ENCODE data around the gene XIAP. TPM values are rescaled to one million over a fixed set of nuclear protein-coding genes. Genes with fewer than 3 reads are reported as not detected.
A peak's percentile ranks its signal among the peaks of the same experiment; 100 is the strongest.
"Not testable (repeated sequence)": the region's sequence is repeated elsewhere in the genome, so short reads cannot be mapped to it uniquely, and the experiment has no call there.

The XIAP gene
- 36.0 and 37.2 TPM in 2 replicates for total RNA-seq

DNA sequence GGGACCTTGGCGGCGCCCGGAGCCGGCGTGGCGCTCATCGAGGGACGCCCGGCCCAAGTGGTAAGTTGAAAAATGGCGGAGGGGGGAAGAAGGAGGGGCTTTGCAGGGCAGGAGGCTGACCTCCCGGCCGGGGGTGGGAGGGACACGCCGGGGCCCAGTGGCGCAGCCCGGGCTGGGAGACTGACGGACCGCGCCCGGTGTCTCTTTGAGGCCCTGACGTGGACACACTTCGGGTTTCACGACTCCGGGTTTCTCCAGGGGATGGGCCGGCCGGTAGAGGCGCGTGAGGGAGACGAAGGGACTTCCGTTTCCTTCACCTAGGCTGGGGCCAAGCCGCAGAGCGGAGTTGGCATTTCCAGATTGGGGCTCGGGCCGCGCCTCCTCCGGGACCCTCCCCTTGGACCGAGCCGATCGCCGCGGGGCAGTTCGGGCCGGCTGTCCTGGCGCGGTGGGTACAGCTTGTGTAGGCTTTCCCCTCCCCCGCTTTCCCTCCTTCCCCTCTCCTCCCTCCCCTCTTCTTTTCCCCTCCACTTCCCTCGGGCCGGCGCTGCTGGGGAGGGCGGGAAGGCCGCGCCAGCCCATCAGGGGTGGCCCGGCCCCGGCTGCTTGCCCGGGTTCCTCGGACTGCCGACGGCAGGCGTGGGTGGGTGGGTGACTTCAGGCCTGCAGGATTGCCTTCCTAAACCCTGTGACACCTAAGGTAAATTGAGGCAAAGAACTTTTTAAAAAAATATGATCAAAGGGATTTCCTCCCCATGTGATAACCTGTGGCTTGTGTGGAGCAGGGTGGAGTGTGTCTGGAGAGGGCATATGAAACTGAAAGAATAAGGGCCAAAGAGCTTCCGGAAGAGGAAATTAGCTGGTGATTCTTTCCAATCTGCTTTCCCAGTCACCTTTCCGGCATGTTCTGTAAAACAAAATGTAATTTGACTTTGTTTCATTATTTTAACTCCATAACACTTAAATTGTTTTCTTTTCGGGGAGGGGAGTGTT, at the start of gene XIAP:
TSS of gene XIAP (plus strand) at position 208 of the 993 bp plus-strand sequence. CDS start 25,610 bp downstream, outside the sequence.
- DNase-seq (ENCODE audit: low read depth in 2 of 2) = peak; percentile 74 to 89

GRCh38 chrX:123814343-123814742, 45.5 kb upstream of the XIAP start:
- no peak for DNase-seq (ENCODE audit: low read depth in 2 of 2)

DNA sequence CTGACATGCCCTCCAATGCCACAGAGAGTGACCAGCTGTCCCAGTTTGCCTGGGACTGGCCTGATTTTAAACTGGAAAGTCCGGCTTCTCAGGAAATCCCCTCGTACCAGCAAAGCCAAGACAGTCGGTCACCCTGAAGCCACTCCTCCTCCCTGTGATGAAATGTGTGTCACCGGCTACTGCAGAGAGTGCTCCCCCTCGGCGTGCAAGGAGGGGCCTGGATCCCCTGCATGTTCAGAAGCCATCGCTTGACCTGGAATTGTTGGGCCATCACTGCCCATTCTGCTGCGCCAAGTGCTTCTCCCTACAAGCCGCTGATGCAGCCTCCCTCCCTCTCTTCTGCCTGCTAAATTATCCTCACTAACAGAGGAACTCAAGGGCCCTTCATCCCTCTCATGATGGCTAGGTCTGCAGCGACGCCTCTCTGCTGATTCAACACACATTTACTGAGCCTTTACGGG, 44.9 kb upstream of the XIAP start:
- DNase-seq (ENCODE audit: low read depth in 2 of 2) = not testable (repeated sequence)

DNA sequence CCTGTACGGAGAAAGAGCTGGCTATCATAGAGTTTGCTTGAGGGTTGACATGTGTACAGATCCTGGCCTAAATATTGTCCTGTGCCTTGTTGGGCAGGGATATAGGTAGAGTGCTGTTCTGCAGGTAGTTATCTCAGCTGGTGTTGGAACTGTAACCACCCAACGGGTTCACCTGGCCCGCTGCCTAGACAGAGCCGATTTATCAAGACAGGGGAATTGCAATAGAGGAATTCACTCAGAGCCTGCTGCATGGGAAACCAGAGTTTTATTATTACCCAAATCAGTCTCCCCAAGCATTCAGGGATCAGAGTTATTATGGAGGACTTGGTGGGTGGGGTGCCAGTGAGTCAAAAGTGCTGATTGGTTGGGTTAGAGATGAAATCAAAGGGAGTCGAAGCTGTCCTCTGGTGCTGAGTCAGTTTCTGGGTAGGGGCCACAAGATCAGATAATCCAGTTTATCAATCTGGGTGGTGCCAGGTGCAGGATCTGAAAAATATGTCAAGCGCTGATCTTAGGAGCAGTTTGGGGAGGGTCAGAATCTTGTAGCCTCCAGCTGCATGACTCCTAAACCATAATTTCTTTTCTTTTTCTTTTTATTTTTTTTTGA, 42.5 kb upstream of the XIAP start:
- no peak for DNase-seq (ENCODE audit: low read depth in 2 of 2)

DNA sequence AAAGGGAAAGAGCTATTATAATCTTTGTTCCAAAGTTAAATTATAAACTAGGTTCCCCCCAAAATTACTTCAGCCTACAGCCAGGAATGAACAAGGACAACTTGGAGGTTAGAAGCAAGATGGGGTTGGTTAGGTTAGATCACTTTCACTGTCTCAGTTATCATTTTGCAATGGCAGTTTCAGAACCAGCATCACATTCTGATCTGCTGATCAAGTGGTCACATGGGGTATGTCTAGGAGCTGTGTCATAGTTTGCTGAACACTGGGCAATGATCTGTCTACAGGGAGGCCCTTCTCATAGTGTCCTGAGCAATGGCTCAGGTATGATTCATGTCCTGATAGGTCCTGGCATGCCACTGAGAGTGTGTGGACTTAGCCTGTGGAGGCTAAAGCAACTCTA, 41.6 kb upstream of the XIAP start:
- DNase-seq (ENCODE audit: low read depth in 2 of 2) = no peak

DNA sequence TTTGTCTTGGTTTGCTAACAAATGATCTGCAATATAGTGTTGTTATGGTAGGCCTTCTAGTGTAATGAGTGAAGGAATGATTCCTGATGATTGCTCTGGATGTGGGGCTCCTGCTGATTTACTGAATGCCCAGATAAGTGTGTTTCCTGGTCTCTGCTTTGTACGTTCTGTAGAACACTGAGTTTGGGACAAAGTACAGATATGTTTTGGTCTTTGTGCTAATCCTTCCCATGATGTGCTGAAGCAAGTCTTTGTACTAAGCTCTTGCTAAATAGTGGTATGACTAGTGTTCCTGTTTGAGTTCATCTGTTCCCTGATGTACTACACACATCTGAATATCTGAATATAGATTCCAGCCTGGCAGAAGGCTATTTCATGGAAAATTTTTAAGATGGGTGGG, 36.9 kb upstream of the XIAP start:
- no peak for DNase-seq (ENCODE audit: low read depth in 2 of 2)

- no peak for DNase-seq (ENCODE audit: low read depth in 2 of 2)
Observed at GRCh38 chrX:123830309-123830708, 29.5 kb upstream of the XIAP start.

GRCh38 chrX:123833387-123833786, 26.5 kb upstream of the XIAP start:
- DNase-seq (ENCODE audit: low read depth in 2 of 2) = peak; percentile 30 to 55

GRCh38 chrX:123834116-123834515, 25.7 kb upstream of the XIAP start:
- no peak for DNase-seq (ENCODE audit: low read depth in 2 of 2)

DNA sequence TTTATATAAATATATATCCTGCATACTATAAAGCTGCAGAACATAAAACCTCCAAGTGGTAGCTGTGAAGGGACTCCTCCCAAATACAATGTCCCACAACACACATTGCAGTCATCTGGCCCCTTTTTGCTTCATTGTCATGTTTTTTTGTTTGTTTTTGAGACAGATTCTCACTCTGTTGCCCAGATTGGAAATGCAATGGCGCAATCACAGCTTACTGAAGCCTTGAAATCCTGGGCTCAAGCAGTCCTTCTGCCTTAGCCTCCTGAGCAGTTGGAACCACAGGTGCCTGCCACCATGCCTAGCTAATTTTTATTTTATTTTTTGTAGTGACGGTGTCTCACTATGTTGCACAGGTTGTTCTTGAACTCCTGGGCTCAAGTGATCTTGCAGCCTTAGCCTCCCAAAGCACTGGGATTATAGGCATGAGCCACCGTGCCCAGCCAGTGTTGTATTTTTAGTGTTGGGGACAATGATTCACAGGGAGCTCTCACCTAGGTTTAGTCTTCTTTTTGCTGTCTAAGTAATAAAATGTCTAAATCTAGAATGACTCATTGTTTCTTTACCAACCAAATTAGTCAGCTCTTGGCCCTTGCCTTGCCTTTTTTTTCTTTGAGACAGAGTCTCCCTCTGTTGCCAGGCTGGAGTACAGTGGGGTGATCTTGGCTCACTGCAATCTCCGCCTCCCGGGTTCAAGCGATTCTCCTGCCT, 24.0 kb upstream of the XIAP start:
- peak in 1 of 2 donors; percentile 30 for DNase-seq (ENCODE audit: low read depth in 2 of 2)

DNA sequence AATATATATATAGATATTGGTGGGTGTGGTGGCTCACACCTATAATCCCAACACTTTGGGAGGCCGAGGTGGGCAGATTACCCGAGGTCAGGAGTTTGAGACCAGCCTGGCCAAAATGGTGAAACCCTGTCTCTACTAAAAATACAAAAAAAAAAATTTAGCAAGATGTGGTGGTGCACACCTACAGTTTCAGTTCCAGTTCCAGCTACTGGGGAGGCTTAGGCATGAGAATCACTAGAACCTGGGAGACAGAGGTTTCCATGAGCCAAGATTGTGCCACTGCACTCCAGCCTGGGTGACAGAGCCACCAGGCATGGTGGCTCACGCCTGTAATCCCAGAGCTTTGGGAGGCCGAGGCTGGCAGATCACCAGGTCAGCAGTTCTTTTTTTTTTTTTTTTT, 14.7 kb upstream of the XIAP start:
- DNase-seq (ENCODE audit: low read depth in 2 of 2) = not testable (repeated sequence)

- no peak for DNase-seq (ENCODE audit: low read depth in 2 of 2)
Observed at GRCh38 chrX:123846577-123847038, 13.2 kb upstream of the XIAP start.

- no peak for DNase-seq (ENCODE audit: low read depth in 2 of 2)
Observed at GRCh38 chrX:123847056-123847455, 12.8 kb upstream of the XIAP start.

- DNase-seq (ENCODE audit: low read depth in 2 of 2) = no peak
Observed at GRCh38 chrX:123849096-123849495, 10.8 kb upstream of the XIAP start.

GRCh38 chrX:123849906-123850305, 9.9 kb upstream of the XIAP start:
- not testable (repeated sequence) for DNase-seq (ENCODE audit: low read depth in 2 of 2)

DNA sequence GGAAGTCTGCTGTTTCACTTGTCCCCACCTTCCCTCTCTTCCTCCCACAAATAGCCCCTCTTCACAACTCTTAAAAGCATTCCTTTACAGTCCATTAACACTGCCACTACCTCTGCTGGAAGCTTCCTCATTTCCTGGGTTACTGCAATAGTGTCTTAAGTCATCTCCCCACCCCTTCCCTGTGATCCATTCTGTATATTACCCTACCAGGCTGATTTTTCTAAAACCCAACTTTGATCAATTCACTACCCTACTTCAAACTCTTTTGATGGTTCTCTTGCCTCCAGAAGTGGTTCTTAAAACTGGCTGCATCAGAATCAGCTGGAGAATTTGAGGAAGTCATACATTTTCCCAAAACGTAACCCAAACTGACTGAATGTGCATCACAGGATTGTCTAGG, 8.8 kb upstream of the XIAP start:
- DNase-seq (ENCODE audit: low read depth in 2 of 2) = no peak

GRCh38 chrX:123854329-123854728, 5.5 kb upstream of the XIAP start:
- DNase-seq (ENCODE audit: low read depth in 2 of 2) = no peak

- peak in 1 of 2 donors; percentile 55 for DNase-seq (ENCODE audit: low read depth in 2 of 2)
Observed at GRCh38 chrX:123859409-123859845, 426 bp upstream of the XIAP start.

- DNase-seq (ENCODE audit: low read depth in 2 of 2) = peak; percentile 9 to 28
Observed at GRCh38 chrX:123860983-123861382, 1.1 kb downstream of the XIAP start.

GRCh38 chrX:123869488-123869887, 9.6 kb downstream of the XIAP start:
- peak in 1 of 2 donors; percentile 14 for DNase-seq (ENCODE audit: low read depth in 2 of 2)

- no peak for DNase-seq (ENCODE audit: low read depth in 2 of 2)
Observed at GRCh38 chrX:123871309-123871708, 11.5 kb downstream of the XIAP start.

DNA sequence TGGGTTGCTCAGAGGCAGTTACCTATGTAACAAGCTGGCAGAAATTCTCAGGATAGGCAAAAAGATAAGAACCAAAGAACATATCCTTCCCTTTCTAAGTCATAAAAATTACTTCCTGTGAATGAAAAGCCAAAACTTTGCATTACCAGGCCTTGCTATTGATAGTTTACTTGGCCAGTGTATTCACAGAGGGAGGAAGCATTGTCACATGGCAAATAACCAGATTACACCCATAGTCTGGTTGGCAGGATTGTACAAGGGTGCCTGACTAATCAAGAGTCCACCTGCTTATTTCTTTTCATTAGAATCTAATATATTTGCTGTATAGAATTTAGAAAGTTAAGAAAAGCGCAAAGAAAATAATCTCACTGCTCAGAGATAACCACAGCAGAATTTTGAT, 14.1 kb downstream of the XIAP start:
- peak in 1 of 2 donors; percentile 27 for DNase-seq (ENCODE audit: low read depth in 2 of 2)

All from dermis microvascular lymphatic vessel endothelial cell (primary cell).